ENCODE data around the gene C1orf159.

C1orf159 gene

DNA sequence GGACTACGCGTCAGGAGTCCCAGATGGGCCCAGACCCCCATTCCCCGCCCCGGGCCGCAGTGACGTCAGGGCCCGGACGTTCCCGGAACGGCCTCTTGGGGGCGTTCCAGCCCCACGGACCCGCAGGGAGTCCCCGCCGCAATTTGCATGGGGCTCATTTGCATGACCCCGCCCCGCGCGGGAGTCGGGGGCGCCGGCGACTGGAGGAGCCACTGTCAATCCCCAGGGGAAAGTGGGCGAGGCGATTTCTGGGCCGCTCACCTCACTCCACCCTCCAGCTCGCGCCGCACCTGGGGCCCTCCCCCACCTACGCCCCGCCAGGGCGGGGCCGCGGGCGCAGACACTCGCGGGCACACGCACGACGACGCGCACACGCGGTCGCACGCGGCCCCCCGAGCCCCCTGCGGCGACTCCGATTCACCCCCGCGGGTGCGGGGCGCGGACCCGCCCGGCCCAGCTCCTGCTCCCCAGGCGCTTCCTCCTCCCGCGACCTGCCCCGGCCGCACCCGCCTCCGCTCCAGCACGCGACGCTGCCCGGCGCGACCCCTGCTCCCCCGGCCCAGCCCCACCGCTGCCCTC, 82.8 kb downstream of the C1orf159 start:
- DNase-seq, result peak; percentile 97

DNA sequence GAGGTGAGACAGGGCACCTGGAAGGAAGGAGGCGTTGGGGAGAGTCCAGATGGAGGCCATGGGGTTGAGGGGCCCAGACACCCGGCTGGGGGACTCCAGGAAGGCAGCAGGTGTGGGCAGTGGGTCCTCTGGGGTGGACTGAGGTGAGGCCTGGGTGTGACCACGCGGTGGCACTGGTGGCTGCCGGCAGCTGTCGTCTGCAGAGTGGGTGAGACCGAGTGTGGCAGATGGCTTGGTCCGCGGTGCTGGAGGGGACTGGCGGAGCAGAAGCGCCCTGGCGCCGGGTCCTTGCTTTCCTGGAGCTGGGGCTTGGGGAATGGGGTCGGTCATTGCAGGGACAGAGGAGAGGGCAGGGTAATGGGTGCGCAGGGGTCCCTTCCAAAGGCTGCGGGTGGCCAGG, 83.5 kb downstream of the C1orf159 start:
- DNase-seq, result peak; percentile 50

Data from NCI-H2171 (cell line).